ENCODE results near the gene SPPL2B. TPM values are rescaled to one million over a fixed set of nuclear protein-coding genes. Genes with fewer than 3 reads are reported as not detected.

SPPL2B gene
- total RNA-seq, 1 experiment from 2014 or later = 26.1 TPM

DNA sequence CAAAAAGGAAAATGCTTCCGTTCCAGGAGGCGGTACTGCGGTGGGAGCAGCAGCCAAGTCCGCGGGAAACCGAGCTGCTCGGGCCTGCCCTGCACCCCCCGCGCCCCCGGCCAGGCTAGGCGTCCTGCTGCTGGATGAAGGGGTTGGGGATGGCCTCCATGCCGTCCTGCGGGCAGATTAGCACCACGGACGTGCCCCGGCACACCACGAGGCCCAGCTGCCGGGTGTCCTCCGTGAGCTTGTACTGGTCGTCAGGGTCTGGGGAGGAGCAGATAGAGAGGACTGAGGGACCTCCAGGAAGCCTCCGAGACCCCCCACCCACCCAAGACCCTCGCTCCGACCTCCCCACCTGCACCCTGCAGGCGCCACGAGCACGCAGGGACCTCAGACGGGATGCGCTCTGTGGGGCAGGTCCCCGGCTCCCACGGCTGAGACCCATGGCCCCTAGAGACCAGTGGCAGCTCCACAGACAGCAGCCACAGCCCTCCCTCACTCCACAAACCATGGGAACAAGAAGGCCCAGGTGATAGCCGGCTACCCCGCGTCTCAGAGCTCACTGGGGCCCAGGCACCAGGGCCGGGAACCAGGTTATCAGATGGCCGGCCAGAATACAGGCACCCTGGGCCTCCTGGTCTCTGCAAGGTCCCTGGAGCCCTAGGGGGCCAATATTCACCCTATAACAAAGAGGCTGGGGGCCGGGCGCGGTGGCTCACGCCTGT is 6.8 kb upstream of the SPPL2B start:
- DNase-seq (ENCODE audit: low read depth) = no peak

GRCh38 chr19:2323707-2324106 is 4.8 kb upstream of the SPPL2B start:
- DNase-seq (ENCODE audit: low read depth) = no peak

DNA sequence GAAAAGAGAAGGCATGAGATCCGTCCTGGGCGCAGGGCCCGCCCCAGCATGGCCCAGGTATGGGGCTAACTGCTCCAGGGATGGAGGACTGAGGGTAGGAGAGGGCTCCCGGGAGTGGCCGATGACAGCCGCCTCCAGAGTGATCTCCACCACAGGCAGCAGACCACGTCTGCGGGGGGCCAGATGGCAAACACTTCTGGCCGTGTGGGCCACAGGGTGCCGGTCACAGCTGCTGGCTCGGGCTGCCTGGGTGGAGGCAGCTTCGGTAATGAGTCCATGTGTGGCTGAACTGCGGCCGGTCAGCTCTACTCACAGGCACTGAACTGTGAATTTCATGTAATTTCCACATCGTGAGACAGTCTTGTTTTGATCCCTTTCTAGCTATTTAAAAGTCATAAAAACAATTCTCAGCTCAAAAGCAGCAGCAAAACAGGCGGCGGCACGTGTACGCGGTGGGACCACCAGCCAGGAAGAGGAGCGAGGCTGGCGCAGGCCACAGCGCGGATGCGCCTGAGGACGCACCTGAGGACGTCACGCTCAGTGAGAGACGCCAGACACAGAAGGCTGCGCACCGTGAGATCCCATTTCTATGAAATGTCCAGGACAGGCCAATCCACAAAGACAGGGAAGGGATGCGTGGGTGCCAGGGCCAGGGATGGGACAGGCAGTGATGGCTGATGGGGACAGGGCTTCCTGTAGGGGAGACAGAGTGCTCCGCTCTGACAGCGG is 4.1 kb upstream of the SPPL2B start:
- DNase-seq (ENCODE audit: low read depth) = no peak

- no peak for DNase-seq (ENCODE audit: low read depth)
These were observed 3.0 kb upstream of the SPPL2B start for GRCh38 chr19:2325281-2326046.

GRCh38 chr19:2326699-2327360 is 1.7 kb upstream of the SPPL2B start:
- DNase-seq (ENCODE audit: low read depth) = no peak

- peak; percentile 74 for DNase-seq (ENCODE audit: low read depth)
These were observed 597 bp upstream of the SPPL2B start for GRCh38 chr19:2327773-2328400.

DNA sequence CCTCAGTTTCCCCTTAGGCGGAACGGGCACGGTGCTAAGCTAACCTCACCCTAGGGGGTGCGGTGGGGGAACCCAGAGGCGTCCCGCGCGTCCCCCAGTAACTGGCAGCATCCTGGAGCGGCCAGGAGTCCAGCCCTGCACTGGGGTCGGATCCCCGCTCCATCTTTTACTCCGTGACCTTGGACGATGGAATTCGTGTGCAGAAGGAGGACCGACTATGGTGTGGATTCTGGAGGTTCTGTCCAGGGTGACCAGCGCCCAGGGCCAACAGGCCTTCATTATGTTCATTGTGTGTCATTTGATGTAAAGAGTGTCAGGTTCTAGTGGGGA is 630 bp downstream of the SPPL2B start:
- no peak for DNase-seq (ENCODE audit: low read depth)

- DNase-seq (ENCODE audit: low read depth) = no peak
These were observed 1.0 kb downstream of the SPPL2B start for GRCh38 chr19:2329501-2329916.

DNA sequence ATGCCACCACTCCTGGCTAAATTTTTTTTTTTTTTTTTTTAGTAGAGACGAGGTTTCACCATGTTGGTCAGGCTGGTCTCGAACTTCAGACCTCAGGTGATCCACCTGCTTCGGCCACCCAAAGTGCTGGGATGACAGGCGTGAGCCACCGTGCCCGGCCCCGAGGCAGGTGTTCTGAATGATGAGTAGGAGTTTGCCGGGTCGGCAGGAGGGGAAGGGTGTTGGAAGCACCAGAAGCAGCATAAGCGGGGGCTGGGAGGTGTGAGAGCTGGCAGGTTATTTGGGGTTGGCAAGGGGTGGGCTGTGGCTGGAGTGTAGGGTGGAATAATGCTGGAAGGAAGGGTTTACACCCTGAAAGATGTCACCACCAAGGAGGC is 1.8 kb downstream of the SPPL2B start:
- no peak for DNase-seq (ENCODE audit: low read depth)

DNA sequence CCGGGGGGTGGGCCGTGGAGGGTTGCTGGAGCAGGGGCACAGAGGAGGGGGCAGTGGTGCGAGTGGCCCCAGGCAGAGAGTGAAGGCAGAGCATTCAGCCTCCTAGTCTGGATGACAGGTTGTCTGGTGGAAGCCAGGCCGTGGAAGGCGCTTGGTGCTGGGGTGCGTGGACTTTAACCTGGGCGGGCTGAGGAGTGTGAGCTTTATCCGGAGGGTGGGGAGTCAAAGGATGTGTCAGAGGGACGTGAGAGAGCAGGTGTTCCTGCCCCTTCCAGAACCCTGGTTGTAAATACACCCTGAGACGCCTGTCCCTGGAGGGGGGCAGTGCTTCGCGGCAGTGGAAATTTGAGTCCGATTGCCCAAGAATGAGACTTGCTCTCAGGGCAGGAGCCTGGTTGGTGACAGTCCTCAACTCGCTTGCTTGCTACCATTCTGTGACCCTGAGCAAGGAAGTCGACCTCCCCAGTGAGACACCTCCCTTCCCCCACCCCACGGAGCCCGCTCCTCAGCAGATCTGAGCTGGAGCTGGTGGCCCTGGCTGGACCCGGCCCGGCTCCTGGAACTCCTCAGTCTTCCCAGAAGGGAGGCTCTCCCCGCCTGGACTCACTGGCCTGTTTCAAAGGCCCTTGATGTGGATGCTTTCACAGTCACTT is 2.3 kb downstream of the SPPL2B start:
- DNase-seq (ENCODE audit: low read depth) = no peak

DNA sequence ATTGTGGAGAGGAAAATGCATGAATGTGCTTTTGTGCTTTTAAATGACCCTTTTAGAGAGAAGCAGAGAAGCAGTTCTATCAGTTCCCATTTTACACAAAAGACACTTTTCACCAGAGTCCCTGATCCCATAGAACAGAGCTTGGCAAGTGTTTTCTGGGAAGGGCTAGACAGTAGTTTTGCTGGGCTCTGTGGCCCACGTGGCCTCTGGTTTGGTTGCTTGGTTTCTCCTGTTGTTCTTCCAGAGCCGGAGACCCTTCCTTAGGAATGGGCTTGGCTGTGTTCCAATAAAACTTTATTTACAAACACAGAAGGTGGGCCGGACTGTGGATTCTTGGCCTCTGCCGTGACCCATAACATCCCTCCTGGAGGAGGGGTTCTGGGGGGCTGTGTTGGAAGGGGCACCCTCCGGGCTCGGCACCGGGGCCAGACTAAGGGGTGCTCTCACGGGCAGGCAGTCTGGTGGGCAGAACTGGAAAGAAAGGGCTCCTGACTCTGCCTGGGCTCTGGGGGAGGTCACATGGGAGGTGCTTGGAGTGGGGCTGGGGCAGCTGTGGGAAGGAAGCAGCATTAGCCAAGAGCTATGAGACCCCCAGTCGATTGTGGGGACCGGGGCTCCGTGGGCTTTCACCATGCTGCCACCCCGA is 3.2 kb downstream of the SPPL2B start:
- no peak for DNase-seq (ENCODE audit: low read depth)

GRCh38 chr19:2332341-2333026 is 4.0 kb downstream of the SPPL2B start:
- DNase-seq (ENCODE audit: low read depth) = no peak

DNA sequence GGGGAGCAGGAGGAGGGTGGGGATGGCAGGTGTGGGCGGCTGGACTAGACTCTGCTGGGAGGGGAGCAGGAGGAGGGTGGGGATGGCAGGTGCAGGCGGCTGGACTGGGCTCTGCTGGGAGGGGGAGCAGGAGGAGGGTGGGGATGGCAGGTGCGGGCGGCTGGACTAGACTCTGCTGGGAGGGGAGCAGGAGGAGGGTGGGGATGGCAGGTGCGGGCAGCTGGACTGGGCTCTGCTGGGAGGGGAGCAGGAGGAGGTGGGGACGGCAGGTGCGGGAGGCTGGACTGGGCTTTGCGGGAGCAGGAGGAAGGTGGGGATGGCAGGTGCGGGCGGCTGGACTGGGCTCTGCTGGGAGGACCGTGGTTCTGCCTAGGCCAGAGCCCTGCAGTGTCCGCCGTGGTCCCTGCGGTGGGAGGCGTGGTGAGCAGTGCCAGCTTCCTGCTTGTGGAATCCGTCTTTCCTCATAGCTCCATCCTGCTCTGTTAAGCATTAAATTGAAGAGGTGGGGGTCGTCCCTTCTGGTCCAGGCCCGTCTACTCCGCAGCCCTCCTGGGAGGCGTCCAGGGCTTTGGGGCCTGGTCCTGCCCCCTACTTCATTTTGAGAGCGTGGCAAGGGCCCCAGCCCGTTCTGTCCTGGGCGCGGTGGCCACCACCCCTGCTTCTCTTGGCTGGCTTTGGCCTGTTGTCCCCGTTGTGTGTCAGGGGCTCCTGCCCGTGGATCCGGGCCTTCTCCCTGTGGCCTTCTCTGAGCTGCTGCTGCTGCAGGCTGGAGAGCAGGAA is 4.7 kb downstream of the SPPL2B start:
- DNase-seq (ENCODE audit: low read depth) = no peak

DNA sequence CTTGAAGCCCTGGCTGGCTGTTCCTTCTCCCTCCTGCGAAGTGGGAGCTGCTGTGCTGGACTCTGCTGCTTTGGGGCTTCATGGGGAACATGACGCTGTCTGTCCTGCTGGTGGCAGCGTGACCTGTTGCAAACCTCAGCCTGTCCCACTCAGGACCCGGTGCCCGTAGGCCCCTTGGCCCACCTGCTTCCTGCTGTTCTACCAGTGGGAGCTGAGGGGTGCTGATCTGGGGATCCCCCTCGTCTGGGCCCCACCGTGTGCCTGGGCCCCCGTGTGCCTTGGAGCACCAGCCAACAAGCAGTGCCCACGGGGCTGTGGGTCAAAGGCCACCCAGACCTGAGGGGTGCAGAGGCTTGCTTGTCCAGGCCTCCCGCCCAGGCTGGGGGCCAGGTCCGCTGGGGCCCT is 5.3 kb downstream of the SPPL2B start:
- DNase-seq (ENCODE audit: low read depth) = no peak

DNA sequence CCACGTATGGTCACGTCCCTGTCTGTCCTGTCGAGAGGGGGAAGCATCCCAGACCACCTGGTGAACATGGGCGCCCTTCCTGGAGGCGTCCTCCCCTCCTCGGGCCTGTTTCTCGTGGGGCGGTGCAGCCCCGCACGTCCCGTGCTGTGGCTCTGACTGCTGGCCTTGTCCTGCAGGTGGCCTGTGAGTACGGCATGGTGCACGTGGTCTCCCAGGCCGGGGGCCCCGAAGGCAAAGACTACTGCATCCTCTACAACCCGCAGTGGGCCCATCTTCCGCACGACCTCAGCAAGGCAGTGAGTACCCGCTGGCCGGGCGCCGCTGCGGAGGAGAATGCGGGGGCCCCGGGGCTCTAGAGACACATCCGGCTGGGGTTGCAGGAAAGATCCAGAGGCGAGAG is 5.9 kb downstream of the SPPL2B start:
- no peak for DNase-seq (ENCODE audit: low read depth)

- no peak for DNase-seq (ENCODE audit: low read depth)
These were observed 6.7 kb downstream of the SPPL2B start for GRCh38 chr19:2334986-2335846.

DNA sequence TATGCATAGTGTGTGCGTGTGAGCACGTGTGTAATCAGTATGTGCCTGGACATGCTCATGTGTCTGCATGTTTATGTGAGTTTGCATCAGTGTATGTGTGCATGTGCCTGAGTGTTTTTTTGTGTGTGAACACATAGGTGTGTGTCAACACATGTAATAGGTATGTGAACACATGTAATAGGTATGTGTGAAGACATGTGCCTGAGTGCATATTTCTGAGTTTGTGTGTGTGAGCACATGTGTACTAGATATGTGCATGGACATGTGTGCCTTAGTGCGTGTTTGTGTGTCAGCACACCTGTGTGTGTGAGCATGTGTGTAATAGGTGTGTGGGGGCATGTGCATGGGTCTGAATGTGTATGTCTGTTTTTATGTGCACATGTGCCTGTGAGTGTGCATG is 7.4 kb downstream of the SPPL2B start:
- no peak for DNase-seq (ENCODE audit: low read depth)

Measured in LHCN-M2 (cell line).